HG02852 (cell line): Measurements from ENCODE around the gene UFSP2.

ENCODE experiments used
- ATAC-seq: cut with Tn5 transposase; IDR thresholded peaks from one replicate; pipeline ENCODE4 v1.9.1; 2021; ENCODE audit warnings: mild to moderate bottlenecking, moderate library complexity; ENCODE audit not compliant: unreplicated experiment

UFSP2 gene

DNA sequence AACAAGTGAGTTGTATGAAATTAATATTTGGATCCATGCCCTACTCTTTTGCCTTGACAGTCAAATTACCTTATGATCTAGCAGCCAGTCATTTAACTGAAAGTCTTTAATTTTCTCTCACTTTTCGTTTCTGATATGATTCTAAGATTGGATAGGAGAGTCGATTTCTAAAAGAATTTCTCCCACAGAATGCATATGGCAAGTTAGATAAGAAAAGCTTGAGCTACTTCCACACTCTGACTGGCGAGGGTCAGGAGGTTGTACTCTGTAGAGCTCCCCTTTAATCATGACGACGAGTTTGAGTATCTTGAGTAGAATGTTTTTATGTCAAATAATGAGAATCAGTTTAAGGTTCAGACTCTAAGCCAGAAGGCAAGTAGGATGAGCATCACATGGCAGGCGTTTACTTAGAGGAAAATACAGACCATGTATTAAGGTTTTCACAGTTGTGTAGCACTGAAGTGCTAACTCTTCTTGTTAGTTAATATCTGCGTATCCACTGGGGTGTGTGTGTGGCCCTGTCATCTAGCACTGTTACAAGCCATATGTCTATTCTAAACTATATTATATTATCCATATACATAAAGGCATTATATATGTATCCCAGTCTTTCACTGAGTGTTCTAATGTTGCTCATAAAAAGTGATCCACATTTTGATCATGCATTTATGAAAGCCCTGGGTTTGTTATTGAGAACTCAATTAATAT, 67.9 kb downstream of the UFSP2 start:
- no peak for ATAC-seq

DNA sequence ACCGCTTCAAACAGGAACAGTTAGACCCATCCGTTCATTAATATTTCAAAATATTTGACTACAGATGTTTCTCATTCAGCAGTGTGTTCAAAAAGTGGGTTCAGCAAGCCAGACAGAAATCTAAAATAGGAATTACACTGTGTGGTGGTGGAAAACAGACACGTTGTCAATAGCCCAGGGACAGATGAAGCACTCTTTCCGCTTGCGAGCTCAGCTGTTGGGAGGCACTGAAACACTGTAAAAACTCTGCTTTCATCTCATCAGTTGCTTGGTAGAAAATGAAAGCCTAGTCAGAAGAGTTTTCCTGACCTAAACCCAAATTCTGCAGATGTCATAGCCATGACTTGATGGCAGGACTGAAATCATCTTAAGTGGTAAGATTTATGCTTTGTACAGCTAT, 68.6 kb downstream of the UFSP2 start:
- ATAC-seq: no peak

- no peak for ATAC-seq
Measured at GRCh38 chr4:185352741-185353140, 73.0 kb downstream of the UFSP2 start.

GRCh38 chr4:185352202-185352601, 73.6 kb downstream of the UFSP2 start:
- ATAC-seq: no peak

- no peak for ATAC-seq
Measured at GRCh38 chr4:185351691-185352090, 74.1 kb downstream of the UFSP2 start.
